ENCODE measurements around the gene CDK17.

Gene CDK17

DNA sequence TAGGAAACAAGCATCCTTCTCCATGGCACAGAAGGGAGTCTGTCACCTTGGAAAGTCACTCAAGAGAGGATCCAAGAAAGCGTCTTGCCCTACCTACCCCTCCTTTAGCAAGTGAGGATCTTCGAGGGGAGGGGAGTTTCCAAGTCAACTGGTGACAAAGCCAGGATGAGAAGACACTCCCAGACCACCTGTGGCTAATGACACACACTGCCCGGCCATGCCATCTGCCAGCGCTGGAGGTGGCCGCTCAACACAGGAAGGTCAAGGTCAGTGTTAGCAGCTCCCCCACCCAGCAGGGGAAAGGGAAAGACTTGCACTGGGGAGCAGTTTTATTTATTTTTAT lies 164.8 kb downstream of the CDK17 start:
- DNase-seq: no peak

DNA sequence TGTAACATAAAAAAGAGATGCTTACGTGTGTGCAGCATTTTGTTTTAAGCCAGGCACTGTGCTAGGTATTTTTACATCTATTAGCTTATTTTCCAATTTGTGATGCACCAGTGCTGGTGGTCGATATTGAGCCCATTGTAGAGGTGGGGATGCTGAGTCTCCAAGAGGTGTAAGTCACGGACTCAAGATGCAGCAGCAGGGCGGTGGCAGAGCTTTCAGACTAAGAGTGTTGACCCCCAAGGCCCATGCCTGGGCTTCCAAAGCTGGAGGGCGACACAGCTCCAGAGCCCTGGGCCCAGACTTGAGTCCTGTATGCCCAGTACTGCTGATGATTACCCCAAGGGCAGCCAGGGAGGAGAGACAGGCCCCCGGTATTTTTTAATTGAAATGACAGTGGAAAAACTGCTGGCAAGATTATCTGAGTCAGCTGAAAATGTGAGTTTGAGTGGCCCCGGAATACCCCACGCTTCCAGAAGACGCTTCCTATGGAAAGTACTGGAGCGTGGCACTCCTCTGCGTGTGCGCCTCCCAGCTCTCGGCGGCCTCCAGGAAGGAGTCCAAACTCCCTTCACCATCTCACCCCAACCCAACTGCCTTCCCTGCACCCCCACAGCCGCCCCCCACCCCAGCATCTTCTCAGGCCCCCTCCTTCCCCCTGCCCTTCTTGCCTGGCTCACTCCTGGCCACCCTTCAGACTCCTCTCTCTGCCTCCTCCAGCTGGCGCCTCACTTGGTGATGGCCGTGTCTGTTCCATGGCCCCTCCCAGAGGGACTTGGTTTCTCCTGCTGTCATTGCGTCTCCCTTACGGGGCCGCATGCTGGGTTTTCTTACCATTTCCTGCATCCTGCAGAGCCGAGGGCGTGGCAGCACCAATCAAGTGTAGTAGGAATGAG lies 165.4 kb downstream of the CDK17 start:
- no peak for DNase-seq

DNA sequence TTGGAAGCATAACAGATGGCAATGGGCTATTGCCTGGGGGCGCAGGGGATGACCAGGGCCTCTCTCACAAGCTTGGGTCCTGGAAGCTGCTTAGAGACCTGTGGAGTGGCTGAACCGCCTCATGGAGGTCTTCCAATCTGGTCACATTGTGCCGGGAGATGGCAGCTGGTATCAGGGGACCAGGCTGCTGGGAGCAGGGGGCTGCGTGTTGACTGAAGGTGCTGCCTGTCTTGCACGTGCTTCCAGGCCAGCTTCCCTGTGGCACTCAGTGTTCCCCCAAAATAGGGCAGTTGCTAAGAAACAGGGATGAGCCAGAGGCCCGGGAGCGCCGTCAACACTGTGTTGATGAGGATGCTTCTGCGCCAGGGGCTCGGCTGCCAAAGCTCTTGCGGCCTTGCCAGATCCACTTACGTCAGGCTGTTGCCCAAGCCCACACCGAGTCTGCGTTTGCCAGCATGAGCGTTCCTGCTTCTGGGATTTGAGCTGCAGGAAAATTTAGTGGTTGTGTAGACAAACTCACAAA lies 166.2 kb downstream of the CDK17 start:
- DNase-seq: no peak

DNA sequence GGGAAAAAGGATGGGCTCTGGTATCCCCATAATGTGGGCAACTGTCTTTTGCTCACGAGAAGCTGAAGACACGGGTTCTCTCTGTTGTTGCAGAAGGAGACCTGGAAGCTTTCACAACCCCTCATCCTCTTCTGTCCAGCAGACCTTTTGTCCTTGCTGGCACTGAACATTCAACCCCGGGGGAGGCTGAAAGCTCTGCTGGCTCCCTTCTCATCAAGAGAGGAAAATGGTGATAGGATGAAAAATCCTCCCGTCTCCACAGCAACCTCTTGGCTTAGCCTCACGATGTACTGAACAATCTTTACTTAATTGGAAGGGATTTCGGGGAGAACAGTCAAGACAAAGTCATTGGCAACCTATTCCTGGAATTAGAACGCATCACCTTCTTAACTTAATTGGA lies 167.1 kb downstream of the CDK17 start:
- no peak for DNase-seq

- no peak for DNase-seq
These were observed 169.6 kb downstream of the CDK17 start for GRCh38 chr12:96230646-96231045.

GRCh38 chr12:96228566-96229248 lies 171.5 kb downstream of the CDK17 start:
- DNase-seq: no peak

All from NCI-H748 treated with DMSO at 0.1 percent for 48 hours (cell line).